GM12891 (cell line): ENCODE data around the gene PKD2.

Experiments
- DNase-seq: peaks from one replicate; pipeline ENCODE4 v3.0.0; 2011; ENCODE audit warnings: low spot score; ENCODE audit not compliant: insufficient read length
- FAIRE-seq: peaks from 2 replicates; lab custom pipeline; 2011; peaks lifted over from hg19 to GRCh38; lab: Jason Lieb, UNC
- PAX5 ChIP-seq: IDR thresholded peaks from 2 replicates; pipeline ENCODE4 v1.6.1; 2011; ENCODE audit warnings: low read length, moderate library complexity, mild to moderate bottlenecking; ENCODE audit not compliant: insufficient read depth, severe bottlenecking
- POLR2A ChIP-seq: IDR thresholded peaks from 2 replicates; pipeline ENCODE4 v1.6.1; 2011; ENCODE audit warnings: low read depth, low read length, control low read depth
- POLR2AphosphoS5 ChIP-seq: IDR thresholded peaks from 2 replicates; pipeline ENCODE4 v1.6.1; 2011; ENCODE audit warnings: low read depth, low read length, control low read depth
- POU2F2 ChIP-seq: IDR thresholded peaks from 2 replicates; pipeline ENCODE4 v1.6.1; 2011; ENCODE audit warnings: low read depth, mild to moderate bottlenecking, control low read depth, low read length, moderate library complexity
- SPI1 ChIP-seq: IDR thresholded peaks from 2 replicates; pipeline ENCODE4 v1.6.1; 2011; ENCODE audit warnings: low read depth, low read length, control low read depth
- TAF1 ChIP-seq: IDR thresholded peaks from 2 replicates; pipeline ENCODE4 v1.6.1; 2011; ENCODE audit warnings: low read depth, low read length, control low read depth

PKD2 gene

DNA sequence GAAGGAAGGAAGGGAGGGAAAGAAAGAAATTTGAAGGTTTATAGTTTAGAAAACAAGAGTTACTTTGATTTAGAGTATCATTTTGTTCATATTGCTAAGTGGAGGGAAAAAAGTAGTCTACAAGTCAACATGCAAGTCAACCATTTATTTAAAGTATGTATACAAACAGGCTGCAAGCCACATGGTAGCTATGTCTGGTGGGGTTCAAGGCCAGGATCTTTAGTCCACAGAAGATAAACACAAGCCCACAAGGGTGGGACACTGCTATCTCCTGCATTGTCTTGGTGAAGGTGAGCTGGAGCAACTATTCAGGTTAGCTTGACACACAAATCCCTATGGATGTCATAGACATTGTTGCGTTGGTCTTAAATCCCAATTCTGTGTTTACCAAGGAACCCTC lies 79.6 kb downstream of the PKD2 start:
- no peak for FAIRE-seq
- no peak for DNase-seq
- no peak for TF ChIP-seq POLR2A
- TF ChIP-seq SPI1, result no peak
- TF ChIP-seq POU2F2, result no peak
- no peak for TF ChIP-seq TAF1
- no peak for TF ChIP-seq POLR2AphosphoS5
- no peak for TF ChIP-seq PAX5

DNA sequence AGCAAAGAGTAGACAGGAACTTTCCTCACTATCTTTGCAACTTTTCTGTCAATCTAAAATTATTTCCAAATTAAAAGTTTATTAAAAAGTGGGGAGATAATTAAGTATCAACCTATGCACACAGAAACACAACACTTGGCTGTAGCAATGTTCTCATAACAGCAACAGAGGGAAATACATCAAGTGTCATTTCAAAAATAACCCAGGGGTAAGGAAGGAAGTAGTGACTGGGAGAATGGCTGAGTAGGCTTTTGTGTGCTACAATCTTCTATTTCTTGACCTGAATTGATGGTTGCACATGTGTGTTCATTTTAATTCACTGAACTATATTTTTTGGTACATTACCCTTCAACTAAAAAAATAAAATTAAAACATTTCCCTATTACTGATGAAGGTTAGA lies 83.5 kb downstream of the PKD2 start:
- FAIRE-seq (no peak), DNase-seq (no peak)
- TF ChIP-seq POU2F2 (no peak), PAX5 (no peak), POLR2A (no peak), TAF1 (no peak), POLR2AphosphoS5 (no peak), SPI1 (no peak)

DNA sequence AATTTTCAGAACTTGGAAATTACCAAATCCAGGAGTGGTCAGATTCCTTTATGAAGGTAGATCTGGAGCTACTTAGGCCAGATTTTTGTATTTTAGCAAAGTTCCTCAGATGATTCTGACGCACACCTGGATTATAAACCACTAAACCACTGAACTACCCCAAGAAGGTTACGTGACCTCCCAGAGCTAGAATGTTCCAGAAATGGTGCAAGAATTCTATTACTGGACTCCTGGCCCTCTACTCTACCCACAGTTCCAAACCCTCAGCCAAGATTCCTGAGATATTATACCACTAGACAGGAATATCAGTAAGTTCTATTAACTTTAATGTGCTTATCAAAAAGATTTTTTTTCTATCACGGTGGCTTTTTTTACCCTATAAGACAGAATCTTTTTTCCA lies 83.9 kb downstream of the PKD2 start:
- TF ChIP-seq POLR2AphosphoS5, result no peak
- no peak for TF ChIP-seq PAX5
- no peak for TF ChIP-seq TAF1
- no peak for TF ChIP-seq POLR2A
- TF ChIP-seq POU2F2, result no peak
- TF ChIP-seq SPI1, result no peak
- FAIRE-seq (no peak), DNase-seq (no peak)

DNA sequence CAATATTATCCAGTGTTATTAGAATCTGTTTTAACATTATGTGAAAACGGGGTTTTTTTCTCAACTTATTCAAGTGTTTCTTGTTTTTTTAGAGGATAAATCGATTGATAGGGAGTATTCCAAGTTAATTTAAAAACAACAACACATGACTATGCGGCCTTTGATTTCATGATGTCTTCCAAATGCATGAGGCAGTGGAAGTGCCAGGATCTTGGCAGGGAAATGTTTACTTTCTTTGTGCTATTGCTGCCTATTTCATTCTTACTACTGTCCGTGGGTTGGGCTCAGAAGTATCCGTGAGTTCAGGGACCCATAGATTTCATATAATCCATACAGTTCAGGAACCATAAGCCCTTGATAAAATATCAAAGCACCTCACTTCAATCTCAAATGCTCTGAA lies 86.4 kb downstream of the PKD2 start:
- TF ChIP-seq POLR2A (no peak), PAX5 (no peak), SPI1 (no peak), POLR2AphosphoS5 (no peak), POU2F2 (no peak), TAF1 (no peak)
- DNase-seq, result no peak
- FAIRE-seq, result no peak

DNA sequence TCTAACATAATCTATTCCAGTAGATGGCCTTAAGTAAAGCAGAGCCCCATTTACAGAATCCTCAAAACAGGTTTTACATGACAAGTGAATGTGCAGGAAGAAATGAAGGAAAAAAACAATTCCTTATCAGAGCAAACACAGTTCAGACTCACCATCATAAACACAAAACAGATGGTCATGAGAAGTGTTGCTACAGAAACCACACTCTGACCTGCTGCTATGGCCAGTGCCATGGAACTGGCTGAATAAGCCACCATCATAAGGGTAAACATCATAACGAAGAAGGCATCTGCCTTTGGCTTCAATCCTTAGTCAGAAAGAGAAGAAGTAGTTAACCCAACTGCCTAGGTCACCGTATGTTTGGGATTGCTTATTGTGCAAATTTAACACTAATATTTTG lies 89.9 kb downstream of the PKD2 start:
- no peak for DNase-seq
- FAIRE-seq, result no peak
- TF ChIP-seq TAF1 (no peak), POLR2A (no peak), SPI1 (no peak), PAX5 (no peak), POLR2AphosphoS5 (no peak), POU2F2 (no peak)

DNA sequence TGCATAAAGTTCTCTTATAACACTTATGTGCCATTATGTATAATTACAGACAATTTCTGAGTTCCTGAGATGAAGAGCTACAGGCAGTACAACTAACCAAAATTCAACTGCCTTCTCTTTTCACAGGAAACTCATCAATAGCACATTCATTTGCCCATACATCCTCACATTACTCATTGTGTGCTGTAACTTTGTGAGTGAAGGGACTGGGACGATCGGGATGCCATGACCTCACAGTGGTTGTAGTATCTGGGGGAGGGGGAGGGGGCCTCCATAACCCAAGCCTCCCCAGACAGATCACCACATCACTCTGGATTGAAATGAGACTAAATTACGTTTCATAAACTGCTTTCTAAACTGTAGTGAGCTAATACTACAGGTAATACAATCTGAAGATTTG lies 90.3 kb downstream of the PKD2 start:
- FAIRE-seq (no peak), DNase-seq (no peak)
- TF ChIP-seq POLR2AphosphoS5 (no peak), SPI1 (no peak), TAF1 (no peak), POU2F2 (no peak), POLR2A (no peak), PAX5 (no peak)

DNA sequence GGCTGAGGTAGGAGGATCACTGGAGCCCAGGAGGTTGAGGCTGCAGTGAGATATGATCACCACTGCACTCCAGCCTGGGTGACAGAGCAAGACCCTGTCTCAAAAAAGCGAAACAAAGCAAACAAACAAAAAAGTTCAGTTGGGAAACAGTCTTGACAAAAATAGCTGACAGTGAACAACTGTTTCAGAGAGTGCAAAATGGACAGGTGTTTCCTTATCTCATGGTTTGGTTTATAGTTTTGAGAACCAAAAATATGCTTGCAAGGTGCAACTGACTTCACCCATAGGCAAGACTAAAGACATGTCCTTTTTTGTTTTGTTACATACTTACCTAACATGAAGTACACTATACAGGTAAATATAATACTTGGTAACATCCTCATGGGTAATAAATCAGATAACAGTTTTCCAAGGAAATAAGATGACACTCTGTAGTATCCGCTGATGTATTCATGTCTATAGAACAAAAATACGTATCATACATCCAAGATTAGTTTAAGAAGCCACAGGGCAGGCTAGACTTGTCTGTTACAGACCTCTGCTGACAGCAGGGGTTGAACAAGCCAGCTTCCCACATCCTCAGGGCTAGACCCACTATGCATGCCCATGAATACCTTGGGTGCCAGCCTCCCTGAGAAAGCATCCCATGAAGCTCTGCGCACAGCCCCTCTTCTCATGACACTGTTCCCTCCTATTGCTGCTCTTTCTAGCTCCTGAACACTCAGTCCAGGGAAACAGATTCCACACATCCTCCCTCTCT lies 91.7 kb downstream of the PKD2 start:
- FAIRE-seq (no peak), DNase-seq (no peak)
- no peak for TF ChIP-seq PAX5

DNA sequence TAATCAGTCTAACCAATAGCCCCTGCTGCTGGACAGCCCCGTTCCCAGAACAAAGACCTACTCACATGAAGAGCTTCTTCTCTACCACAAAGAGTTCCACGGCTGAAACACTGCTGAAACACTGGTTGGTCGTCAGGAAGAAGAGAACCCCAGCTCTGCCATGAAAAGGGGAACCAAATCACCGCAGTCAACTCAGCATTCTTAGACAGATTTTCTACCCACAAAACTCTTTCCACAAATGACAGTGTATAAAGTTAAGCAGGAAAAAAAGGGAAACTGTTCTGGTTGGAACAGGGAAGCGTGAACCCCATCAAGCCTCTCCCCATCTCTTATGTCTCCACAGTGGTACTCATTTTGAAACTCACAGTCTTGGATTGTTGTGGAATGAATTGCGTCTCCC lies 93.7 kb downstream of the PKD2 start:
- no peak for FAIRE-seq

DNA sequence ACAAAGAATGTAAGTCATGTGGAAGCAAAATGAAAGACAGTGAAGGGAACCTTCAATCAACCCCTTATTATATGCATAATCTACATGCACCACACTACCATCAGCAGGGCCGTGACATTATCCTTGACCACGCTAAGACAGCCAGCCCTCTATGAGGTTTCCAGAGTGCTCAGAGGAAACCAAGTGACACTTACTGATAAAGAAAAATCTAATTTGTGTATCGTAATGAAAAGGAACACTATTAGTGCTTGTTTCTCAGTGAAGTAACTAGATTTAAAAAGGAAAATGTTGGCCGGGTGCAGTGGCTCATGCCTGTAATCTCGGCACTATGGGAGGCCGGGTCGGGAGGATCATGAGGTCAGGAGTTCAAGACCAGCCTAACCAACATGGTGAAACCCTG lies 94.6 kb downstream of the PKD2 start:
- DNase-seq (no peak), FAIRE-seq (no peak)
- TF ChIP-seq TAF1 (no peak), SPI1 (no peak), PAX5 (no peak), POLR2A (no peak), POLR2AphosphoS5 (no peak), POU2F2 (no peak)

More for the DNA sequence above, 93.7 kb downstream of the PKD2 start:
- TF ChIP-seq POLR2AphosphoS5, result no peak
- no peak for TF ChIP-seq TAF1
- no peak for TF ChIP-seq POU2F2
- TF ChIP-seq POLR2A, result no peak
- TF ChIP-seq SPI1, result no peak
- no peak for TF ChIP-seq PAX5
- no peak for DNase-seq

DNA sequence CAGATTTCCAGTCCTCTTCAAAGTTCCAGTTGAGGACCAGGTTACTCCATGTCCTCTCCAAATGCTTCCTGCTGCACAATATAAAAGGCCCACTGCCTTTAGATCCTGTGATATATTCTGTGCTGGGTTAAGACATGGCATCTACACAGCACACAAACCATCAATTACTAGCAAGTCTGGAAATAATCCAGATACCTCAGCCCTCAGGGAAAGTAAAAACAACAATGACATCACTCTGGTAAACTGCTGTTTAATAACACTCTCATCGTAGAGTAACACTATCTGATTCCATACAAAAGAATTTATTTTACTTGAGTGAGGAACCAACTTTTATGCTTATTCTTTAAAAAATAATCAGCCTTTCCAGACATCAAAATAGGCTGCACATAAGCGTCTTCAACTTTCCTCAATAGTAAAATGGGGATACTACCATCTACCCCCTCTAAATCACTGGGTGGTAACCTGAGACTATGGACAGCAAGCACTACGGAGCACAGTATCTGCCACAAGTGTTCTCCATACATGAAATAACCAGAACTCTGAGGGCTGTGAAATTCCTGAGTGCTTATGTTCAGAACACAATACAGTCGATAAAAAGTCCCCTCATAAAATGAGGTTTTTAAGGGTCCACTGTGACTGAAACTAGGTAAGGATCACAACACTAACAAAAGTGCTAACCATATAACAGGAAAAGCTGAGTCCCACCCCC lies 97.6 kb downstream of the PKD2 start:
- TF ChIP-seq PAX5 (no peak), POU2F2 (no peak), TAF1 (no peak), POLR2A (no peak), POLR2AphosphoS5 (no peak)
- no peak for DNase-seq

More for the DNA sequence above, 97.6 kb downstream of the PKD2 start:
- no peak for FAIRE-seq
